Astrocyte of the spinal cord (primary cell): ENCODE results near the gene PITPNM3.

Source experiments
- DNase-seq: peaks from one replicate; pipeline ENCODE4 v3.0.0; 2011; ENCODE audit warnings: low read depth, low spot score
- H3K4me3 ChIP-seq: 2 replicates; pipeline ENCODE4 v1.5.1; 2011; ENCODE audit warnings: low read depth, mild to moderate bottlenecking, low read length, moderate library complexity
- CTCF ChIP-seq: IDR thresholded peaks from 2 replicates; pipeline ENCODE4 v1.5.1; 2012; ENCODE audit warnings: low read depth, mild to moderate bottlenecking, low read length, inconsistent platforms
- in situ Hi-C: cut with HindIII; loops from 2 replicates; pipeline ENCODE4 v1.10.0; 2017; ENCODE audit warnings: low sequenced_read_pairs

The PITPNM3 gene

GRCh38 chr17:6495450-6496115, 60.8 kb downstream of the PITPNM3 start:
- peak; percentile 12 for TF ChIP-seq CTCF

GRCh38 chr17:6494239-6494941, 62.0 kb downstream of the PITPNM3 start:
- no peak for TF ChIP-seq CTCF
- DNase-seq, result no peak
- in situ Hi-C loops, result no loop called here
- no peak overlapping the region for H3K4me3 ChIP-seq

More at GRCh38 chr17:6495450-6496115, 60.8 kb downstream of the PITPNM3 start:
- no peak overlapping the region for H3K4me3 ChIP-seq
- DNase-seq, result no peak
- in situ Hi-C loops, result no loop called here

- no peak for DNase-seq
- in situ Hi-C loops, result no loop called here
- no peak for TF ChIP-seq CTCF
Measured at GRCh38 chr17:6492892-6493674, 63.3 kb downstream of the PITPNM3 start.

GRCh38 chr17:6491071-6491700, 65.2 kb downstream of the PITPNM3 start:
- in situ Hi-C loops, result no loop called here
- TF ChIP-seq CTCF, result no peak
- no peak overlapping the region for H3K4me3 ChIP-seq
- no peak for DNase-seq

More at GRCh38 chr17:6492892-6493674, 63.3 kb downstream of the PITPNM3 start:
- no peak overlapping the region for H3K4me3 ChIP-seq

- no peak for TF ChIP-seq CTCF
- in situ Hi-C loops, result no loop called here
- no peak overlapping the region for H3K4me3 ChIP-seq
Measured at GRCh38 chr17:6489016-6489550, 67.3 kb downstream of the PITPNM3 start.

GRCh38 chr17:6488008-6488539, 68.3 kb downstream of the PITPNM3 start:
- in situ Hi-C loops, result no loop called here
- DNase-seq, result no peak
- TF ChIP-seq CTCF, result no peak
- H3K4me3 ChIP-seq, result no peak overlapping the region

More at GRCh38 chr17:6489016-6489550, 67.3 kb downstream of the PITPNM3 start:
- DNase-seq, result no peak
